Astrocyte of the spinal cord (primary cell): ENCODE measurements around the gene TMEM239.
"Not testable (repeated sequence)": the region's sequence is repeated elsewhere in the genome, so short reads cannot be mapped to it uniquely, and the experiment has no call there.

Experiments used
- DNase-seq: peaks from one replicate; pipeline ENCODE4 v3.0.0; 2011; ENCODE audit warnings: low read depth, low spot score
- H3K4me3 ChIP-seq: 2 replicates; pipeline ENCODE4 v1.5.1; 2011; ENCODE audit warnings: low read depth, mild to moderate bottlenecking, low read length, moderate library complexity
- in situ Hi-C: cut with HindIII; loops from 2 replicates; pipeline ENCODE4 v1.10.0; 2017; ENCODE audit warnings: low sequenced_read_pairs
- TF ChIP-seq, protein P1 (sequence below): IDR thresholded peaks from 2 replicates; pipeline ENCODE4 v1.5.1; 2012; ENCODE audit warnings: low read depth, mild to moderate bottlenecking, low read length, inconsistent platforms

Gene TMEM239

DNA sequence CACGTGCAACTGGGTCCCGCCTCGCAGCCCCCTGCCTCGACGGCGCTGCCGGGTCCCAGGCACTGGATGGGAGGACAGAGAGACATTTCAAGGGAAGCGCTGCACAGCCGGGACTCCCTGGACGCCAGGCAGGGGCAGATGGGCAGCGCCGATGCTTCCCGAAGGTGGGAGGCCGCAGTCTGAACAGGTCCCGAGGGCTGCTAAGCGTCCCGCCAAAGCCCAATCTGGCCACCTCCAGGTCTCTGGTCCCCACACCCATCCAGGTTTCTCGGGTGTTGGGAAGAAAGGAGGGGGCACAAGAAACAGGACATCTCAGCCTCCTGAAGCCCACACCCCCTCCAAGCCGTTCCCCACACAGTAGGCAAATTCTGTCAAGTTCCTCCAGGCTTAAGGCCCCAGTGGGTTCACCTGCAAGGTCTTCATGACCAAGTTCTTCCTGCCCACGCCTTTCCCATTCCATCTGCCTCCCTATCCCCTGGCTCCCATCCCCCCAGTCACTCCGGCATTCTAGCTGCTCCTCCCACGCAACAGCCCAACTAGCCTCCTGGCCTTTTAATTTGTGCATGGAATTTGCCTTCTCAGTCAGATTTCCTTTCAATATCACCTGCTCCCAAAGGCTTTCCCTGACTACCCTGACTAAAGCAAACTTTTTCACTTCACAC lies 10.3 kb upstream of the TMEM239 start:
- in situ Hi-C loops: no loop called here
- no peak for DNase-seq
- TF ChIP-seq, protein P1, sequence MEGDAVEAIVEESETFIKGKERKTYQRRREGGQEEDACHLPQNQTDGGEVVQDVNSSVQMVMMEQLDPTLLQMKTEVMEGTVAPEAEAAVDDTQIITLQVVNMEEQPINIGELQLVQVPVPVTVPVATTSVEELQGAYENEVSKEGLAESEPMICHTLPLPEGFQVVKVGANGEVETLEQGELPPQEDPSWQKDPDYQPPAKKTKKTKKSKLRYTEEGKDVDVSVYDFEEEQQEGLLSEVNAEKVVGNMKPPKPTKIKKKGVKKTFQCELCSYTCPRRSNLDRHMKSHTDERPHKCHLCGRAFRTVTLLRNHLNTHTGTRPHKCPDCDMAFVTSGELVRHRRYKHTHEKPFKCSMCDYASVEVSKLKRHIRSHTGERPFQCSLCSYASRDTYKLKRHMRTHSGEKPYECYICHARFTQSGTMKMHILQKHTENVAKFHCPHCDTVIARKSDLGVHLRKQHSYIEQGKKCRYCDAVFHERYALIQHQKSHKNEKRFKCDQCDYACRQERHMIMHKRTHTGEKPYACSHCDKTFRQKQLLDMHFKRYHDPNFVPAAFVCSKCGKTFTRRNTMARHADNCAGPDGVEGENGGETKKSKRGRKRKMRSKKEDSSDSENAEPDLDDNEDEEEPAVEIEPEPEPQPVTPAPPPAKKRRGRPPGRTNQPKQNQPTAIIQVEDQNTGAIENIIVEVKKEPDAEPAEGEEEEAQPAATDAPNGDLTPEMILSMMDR: no peak
- no peak overlapping the region for H3K4me3 ChIP-seq

DNA sequence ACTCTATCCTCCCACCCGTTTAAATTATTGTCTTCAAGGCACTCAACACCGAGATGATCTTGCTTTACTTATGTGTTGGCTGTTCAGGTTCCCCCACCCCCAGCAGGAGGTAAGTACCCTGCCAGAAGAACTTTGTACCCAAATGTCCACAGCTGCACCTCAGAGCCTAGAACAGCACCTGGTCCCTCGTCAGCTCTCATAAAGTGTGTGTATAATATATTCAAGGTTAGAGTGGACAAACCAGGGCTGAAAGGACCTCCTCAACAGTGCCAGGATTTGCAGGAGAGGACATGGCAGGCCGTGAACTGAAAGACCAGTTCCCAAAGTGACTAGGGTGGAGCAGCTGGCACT lies 9.8 kb upstream of the TMEM239 start:
- no peak overlapping the region for H3K4me3 ChIP-seq
- TF ChIP-seq, protein P1: no peak
- in situ Hi-C loops: no loop called here
- DNase-seq: no peak

DNA sequence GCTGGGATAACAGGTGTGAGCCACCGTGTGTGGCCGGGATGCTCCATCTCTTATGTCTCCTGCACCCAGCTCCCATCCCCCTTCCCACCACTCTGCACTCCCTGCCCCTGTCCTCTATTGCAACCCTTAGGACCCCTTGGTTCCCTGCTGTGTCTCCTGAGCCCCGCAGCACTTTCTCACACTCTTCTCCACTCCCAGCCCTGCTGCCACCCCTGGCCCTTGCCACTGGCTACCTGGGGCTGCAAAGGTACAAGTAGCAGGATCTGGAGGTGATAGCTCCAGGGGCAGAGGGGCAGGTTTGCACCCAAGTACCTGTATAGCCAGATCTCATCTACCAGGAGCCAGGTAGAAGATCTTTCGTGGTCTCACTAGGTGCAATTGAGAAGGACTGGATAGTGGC lies 9.1 kb upstream of the TMEM239 start:
- H3K4me3 ChIP-seq: no peak overlapping the region
- in situ Hi-C loops: no loop called here
- DNase-seq: no peak
- TF ChIP-seq, protein P1: no peak

DNA sequence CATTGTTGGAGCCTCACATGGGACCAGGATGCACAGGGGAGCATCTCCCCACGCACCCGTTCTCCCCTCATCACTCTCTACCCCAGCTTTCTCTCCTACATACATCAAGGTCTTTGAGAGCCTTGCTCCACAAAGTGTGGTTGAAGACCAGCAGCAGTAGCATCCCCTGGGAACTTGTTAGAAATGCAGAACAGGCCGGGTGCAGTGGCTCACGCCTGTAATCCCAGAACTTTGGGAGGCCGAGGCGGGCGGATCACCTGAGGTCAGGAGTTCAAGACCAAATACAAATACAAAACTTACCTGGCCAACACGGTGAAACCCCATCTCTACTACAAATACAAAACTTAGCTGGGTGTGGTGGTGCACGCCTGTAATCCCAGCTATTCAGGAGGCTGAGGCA lies 8.2 kb upstream of the TMEM239 start:
- H3K4me3 ChIP-seq, in situ Hi-C loops, DNase-seq: not testable (repeated sequence)

DNA sequence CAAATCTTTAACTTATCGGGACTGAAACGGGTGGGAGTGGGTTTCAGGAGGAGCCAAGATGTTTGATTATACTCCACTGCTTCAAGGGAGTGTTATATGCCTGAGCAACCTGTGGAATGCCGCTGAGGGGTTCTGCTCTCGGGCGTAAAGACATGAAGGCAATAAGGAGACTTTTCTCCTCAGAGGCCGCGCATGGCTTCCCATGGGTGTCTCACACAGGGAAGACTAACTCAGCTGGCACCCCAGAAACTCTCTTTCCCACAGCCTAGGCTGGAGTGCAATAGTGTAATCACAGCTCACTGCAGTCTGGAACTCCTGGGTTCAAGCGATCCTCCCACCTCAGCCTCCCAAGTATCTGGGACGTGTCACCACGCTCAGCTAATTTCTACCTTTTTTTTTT lies 6.5 kb upstream of the TMEM239 start:
- no peak overlapping the region for H3K4me3 ChIP-seq
- TF ChIP-seq, protein P1: no peak
- no peak for DNase-seq
- in situ Hi-C loops: no loop called here

DNA sequence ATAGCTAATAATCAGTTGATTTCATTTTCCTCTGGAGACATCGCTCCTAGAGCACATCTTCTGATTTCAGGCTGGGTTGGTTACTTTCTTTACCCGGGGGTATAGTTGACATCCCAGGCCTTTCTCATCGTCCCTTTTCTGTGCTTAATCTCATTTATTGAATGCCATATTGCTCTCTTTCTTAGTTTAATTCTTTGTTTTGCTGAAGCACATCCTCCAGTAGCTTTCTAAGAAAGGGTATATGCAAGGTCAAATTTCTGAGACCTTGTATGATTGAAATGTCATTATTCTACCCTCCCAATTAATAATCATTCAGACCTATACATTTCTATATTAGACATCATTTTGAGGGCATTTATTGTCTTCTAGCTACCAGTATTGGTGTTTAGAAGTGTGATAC lies 4.0 kb upstream of the TMEM239 start:
- no peak overlapping the region for H3K4me3 ChIP-seq
- TF ChIP-seq, protein P1: no peak
- DNase-seq: no peak
- in situ Hi-C loops: no loop called here

DNA sequence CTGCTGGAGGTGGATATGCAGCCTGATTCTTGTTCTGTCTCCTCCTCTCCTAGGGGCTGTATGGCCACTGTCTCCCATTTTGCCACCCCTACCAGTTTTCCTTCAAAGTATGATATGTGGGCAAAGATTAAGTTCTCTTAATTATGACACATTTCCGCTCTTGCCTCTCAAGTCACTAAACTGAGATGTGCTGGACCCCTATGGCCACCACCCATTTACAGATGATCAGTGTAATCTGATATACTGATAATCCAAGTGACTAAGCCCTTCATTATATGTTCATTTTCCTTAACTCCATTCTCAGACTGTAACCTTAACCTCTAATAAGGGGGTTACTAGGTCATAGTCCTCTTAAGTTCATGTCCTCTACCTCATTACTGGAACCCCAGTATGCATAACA lies 2.1 kb upstream of the TMEM239 start:
- no peak overlapping the region for H3K4me3 ChIP-seq
- no peak for DNase-seq
- TF ChIP-seq, protein P1: no peak
- in situ Hi-C loops: no loop called here
